ENCODE results near the gene ZFAND3. TPM values are rescaled to one million over a fixed set of nuclear protein-coding genes. Genes with fewer than 3 reads are reported as not detected.

The ZFAND3 gene
- total and polyA plus RNA-seq, 2 donors (not counting 3 experiments of a cell fraction or from before 2014, with no cell fraction given), result 15.4 to 54.2 TPM

- no peak overlapping the region for H3K4me2 ChIP-seq (ENCODE audit: insufficient read depth, low read length)
- H3K27ac ChIP-seq (ENCODE audit: insufficient read depth, low read depth, low read length), result no peak overlapping the region
- no peaks in the 10 kb centered on the region for H3K4me1 ChIP-seq (ENCODE audit: control insufficient read depth, extremely low read depth, insufficient read depth, low read length)
- FAIRE-seq (no peak), DNase-seq (ENCODE audit: low read depth, low spot score) (no peak)
- H3K9me1 ChIP-seq (replicated peaks; ENCODE audit: control insufficient read depth, extremely low read depth, insufficient read depth, low read length), result no peaks in the 10 kb centered on the region
- no peaks in the 10 kb centered on the region for H3K9me3 ChIP-seq (replicated peaks; ENCODE audit: control insufficient read depth, insufficient read depth, low read length)
- TF ChIP-seq JUN (IDR thresholded peaks at IDR 0.05; ENCODE audit: borderline replicate concordance, insufficient read depth, insufficient read length, low read depth) (no peak), FOS (IDR thresholded peaks at IDR 0.05; ENCODE audit: borderline replicate concordance, insufficient read depth, low read length) (no peak), MAX (IDR thresholded peaks at IDR 0.05; ENCODE audit: insufficient read depth, insufficient read length) (no peak), EZH2 (IDR thresholded peaks at IDR 0.05; ENCODE audit: borderline replicate concordance, low read depth, low read length, severe bottlenecking) (no peak), MYC (IDR thresholded peaks at IDR 0.05; ENCODE audit: low read depth, low read length) (no peak), POLR2A (IDR thresholded peaks at IDR 0.05; ENCODE audit: low read depth, low read length) (no peak), POLR2AphosphoS5 (IDR thresholded peaks at IDR 0.05; ENCODE audit: insufficient read depth, low read depth, low read length) (no peak), CTCF (IDR thresholded peaks at IDR 0.05; ENCODE audit: extremely low read depth in 1 of 2, insufficient read depth in 1 of 2, low read depth in 1 of 2, low read length in 2 of 2) (no peak), GATA2 (IDR thresholded peaks at IDR 0.05; ENCODE audit: insufficient read depth, insufficient read length, low read depth, low read length) (no peak)
- H3K27me3 ChIP-seq (ENCODE audit: control insufficient read depth in 2 of 2, insufficient read depth in 2 of 2, low read length in 2 of 2), result no peaks in the 10 kb centered on the region
- H3K4me3 ChIP-seq (replicated peaks in 1 of 3; ENCODE audit: insufficient read depth in 1 of 3, low read depth in 1 of 3, low read length in 3 of 3), result no peak overlapping the region
- H3K9ac ChIP-seq (replicated peaks; ENCODE audit: extremely low read depth, insufficient read depth, low read length), result no peak overlapping the region
- ChIA-PET CTCF (no interaction called here), POLR2A (no interaction called here)
- H3K79me2 ChIP-seq (ENCODE audit: control insufficient read depth, insufficient read depth, low read length), result peaks cover 92% of the 10 kb centered on the region
- H4K20me1 ChIP-seq (replicated peaks; ENCODE audit: control insufficient read depth, extremely low read depth, insufficient read depth, low read length), result peaks cover 16% of the 10 kb centered on the region
- dilution Hi-C loops (cut with MboI; ENCODE audit: extremely low pct_ligation_motif_present, low sequenced_read_pairs), result no loop called here
- intact Hi-C loops (cut with micrococcal nuclease), result no loop called here
- H3K36me3 ChIP-seq (ENCODE audit: control insufficient read depth in 2 of 2, extremely low read depth in 1 of 2, insufficient read depth in 2 of 2, low read length in 2 of 2), result no peaks in the 10 kb centered on the region
- BruUV-seq (replicated peaks), result no TSS peak
- H2AFZ ChIP-seq (ENCODE audit: low read depth, low read length), result no peak overlapping the region
Observed at GRCh38 chr6:37847704-37848103, 28.2 kb downstream of the ZFAND3 start.
